HG02642 (cell line): ENCODE measurements around the gene ADCY10.
"Not testable (repeated sequence)": the region's sequence is repeated elsewhere in the genome, so short reads cannot be mapped to it uniquely, and the experiment has no call there.

Experiments
- ATAC-seq: cut with Tn5 transposase; IDR thresholded peaks from one replicate; pipeline ENCODE4 v1.9.1; 2021; ENCODE audit warnings: mild to moderate bottlenecking; ENCODE audit not compliant: unreplicated experiment, poor library complexity

ADCY10 gene

GRCh38 chr1:167898578-167899222 lies 15.2 kb downstream of the ADCY10 start:
- no peak for ATAC-seq

GRCh38 chr1:167893798-167894197 lies 20.1 kb downstream of the ADCY10 start:
- ATAC-seq: no peak

GRCh38 chr1:167890400-167890799 lies 23.5 kb downstream of the ADCY10 start:
- ATAC-seq: no peak

GRCh38 chr1:167887187-167887586 lies 26.7 kb downstream of the ADCY10 start:
- ATAC-seq: not testable (repeated sequence)

GRCh38 chr1:167882376-167882775 lies 31.6 kb downstream of the ADCY10 start:
- no peak for ATAC-seq

- ATAC-seq: no peak
Measured at GRCh38 chr1:167881786-167882185, 32.1 kb downstream of the ADCY10 start.

- no peak for ATAC-seq
Measured at GRCh38 chr1:167881069-167881468, 32.9 kb downstream of the ADCY10 start.

- no peak for ATAC-seq
Measured at GRCh38 chr1:167880580-167881021, 33.3 kb downstream of the ADCY10 start.

GRCh38 chr1:167879508-167879907 lies 34.4 kb downstream of the ADCY10 start:
- ATAC-seq: no peak

GRCh38 chr1:167878372-167879160 lies 35.4 kb downstream of the ADCY10 start:
- no peak for ATAC-seq

- ATAC-seq: no peak
Measured at GRCh38 chr1:167876597-167877175, 37.2 kb downstream of the ADCY10 start.

- no peak for ATAC-seq
Measured at GRCh38 chr1:167871331-167871730, 42.6 kb downstream of the ADCY10 start.

GRCh38 chr1:167869157-167870001 lies 44.6 kb downstream of the ADCY10 start:
- not testable (repeated sequence) for ATAC-seq

GRCh38 chr1:167866739-167867414 lies 47.1 kb downstream of the ADCY10 start:
- not testable (repeated sequence) for ATAC-seq

- ATAC-seq: not testable (repeated sequence)
Measured at GRCh38 chr1:167866326-167866725, 47.6 kb downstream of the ADCY10 start.

- not testable (repeated sequence) for ATAC-seq
Measured at GRCh38 chr1:167865804-167866308, 48.1 kb downstream of the ADCY10 start.

GRCh38 chr1:167865193-167865592 lies 48.7 kb downstream of the ADCY10 start:
- not testable (repeated sequence) for ATAC-seq

- ATAC-seq: no peak
Measured at GRCh38 chr1:167864392-167865032, 49.4 kb downstream of the ADCY10 start.

GRCh38 chr1:167863921-167864279 lies 50.0 kb downstream of the ADCY10 start:
- no peak for ATAC-seq
